HG02610 (cell line): ENCODE measurements around the gene PXDC1.
"Not testable (repeated sequence)": the region's sequence is repeated elsewhere in the genome, so short reads cannot be mapped to it uniquely, and the experiment has no call there.

Experiments
- ATAC-seq: cut with Tn5 transposase; IDR thresholded peaks from one replicate; pipeline ENCODE4 v1.9.1; 2021; ENCODE audit warnings: mild to moderate bottlenecking, moderate library complexity; ENCODE audit not compliant: unreplicated experiment

PXDC1 gene

DNA sequence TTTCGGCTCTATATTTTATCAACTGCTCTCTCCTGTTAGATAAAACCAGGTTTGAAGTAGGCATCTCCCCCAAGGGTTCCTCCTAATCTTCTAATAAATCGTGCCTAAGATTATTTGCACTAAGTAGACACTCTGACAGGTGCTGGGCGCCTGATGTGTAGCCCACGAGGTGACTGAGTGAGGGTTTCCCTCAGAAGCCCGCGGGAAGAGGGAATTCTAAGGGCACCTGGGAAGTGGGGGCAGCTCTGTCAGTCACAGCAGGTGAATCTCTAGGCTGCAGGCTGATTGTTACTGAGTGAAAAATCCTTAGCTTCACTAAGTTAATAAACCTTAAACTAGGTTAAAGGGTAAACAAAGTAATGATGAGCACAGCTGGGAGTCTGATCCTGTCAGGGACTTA is 68.2 kb downstream of the PXDC1 start:
- no peak for ATAC-seq

DNA sequence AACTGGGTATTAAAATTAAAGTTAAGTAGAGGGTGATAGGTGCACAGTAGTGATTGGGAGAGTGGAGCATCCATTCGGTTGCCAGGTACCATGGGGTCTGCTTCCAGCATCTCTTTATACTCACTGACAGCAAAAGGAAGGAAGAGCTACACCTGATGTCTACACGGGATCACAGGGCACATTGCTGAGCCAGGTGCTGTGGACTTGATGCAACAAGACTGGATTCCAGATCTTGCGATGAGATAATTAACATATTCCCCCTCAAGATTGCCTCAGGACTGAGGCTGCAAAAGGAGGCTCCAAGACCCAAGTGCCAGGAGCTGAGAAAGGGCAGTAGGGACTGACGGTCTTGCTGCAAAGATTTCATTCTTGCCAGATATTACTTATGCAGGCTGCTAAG is 72.6 kb downstream of the PXDC1 start:
- no peak for ATAC-seq

DNA sequence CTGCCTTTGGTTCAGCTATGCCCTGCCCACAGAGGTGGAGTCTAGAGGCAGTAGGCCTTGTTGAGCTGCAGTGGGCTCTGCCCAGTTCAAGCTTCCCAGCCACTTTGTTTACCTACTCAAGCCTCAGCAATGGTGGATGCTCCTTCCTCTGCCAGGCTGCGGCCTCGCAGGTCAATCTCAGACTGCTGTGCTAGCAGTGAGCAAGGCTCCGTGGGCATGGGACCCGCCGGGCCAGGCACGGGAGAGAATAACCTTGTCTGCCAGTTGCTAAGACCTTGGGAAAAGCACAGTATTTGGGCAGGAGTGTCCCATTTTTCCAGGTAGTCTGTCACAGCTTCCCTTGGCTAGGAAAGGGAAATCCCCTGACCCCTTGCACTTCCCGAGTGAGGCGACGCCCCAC is 73.8 kb downstream of the PXDC1 start:
- ATAC-seq, result not testable (repeated sequence)

DNA sequence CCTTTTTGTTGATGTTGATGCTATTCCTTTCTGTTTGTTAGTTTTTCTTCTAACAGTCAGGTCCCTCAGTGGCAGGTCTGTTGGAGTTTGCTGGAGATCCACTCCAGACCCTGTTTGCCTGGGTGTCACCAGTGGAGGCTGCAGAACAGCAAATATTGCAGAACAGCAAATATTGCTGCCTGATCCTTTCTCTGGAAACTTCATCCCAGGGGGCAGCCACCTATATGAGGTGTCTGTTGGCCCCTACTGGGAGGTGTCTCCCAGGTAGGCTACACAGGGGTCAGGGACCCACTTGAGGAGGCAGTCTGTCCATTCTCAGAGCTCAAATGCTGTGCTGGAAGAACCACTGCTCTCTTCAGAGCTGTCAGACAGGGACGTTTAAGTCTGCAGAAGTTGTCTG is 74.2 kb downstream of the PXDC1 start:
- not testable (repeated sequence) for ATAC-seq
